Measurements from ENCODE around the gene MLLT6. TPM values are rescaled to one million over a fixed set of nuclear protein-coding genes. Genes with fewer than 3 reads are reported as not detected.

Gene MLLT6
- total and polyA plus RNA-seq, 2 of the 13 experiments (the other 11 are each of a cell fraction or from before 2014, with no cell fraction given): 50.7 to 69.5 TPM

GRCh38 chr17:38748149-38748891 is 43.2 kb downstream of the MLLT6 start, which contains the start of gene PCGF2 (continued):
- TF ChIP-seq, protein P1, sequence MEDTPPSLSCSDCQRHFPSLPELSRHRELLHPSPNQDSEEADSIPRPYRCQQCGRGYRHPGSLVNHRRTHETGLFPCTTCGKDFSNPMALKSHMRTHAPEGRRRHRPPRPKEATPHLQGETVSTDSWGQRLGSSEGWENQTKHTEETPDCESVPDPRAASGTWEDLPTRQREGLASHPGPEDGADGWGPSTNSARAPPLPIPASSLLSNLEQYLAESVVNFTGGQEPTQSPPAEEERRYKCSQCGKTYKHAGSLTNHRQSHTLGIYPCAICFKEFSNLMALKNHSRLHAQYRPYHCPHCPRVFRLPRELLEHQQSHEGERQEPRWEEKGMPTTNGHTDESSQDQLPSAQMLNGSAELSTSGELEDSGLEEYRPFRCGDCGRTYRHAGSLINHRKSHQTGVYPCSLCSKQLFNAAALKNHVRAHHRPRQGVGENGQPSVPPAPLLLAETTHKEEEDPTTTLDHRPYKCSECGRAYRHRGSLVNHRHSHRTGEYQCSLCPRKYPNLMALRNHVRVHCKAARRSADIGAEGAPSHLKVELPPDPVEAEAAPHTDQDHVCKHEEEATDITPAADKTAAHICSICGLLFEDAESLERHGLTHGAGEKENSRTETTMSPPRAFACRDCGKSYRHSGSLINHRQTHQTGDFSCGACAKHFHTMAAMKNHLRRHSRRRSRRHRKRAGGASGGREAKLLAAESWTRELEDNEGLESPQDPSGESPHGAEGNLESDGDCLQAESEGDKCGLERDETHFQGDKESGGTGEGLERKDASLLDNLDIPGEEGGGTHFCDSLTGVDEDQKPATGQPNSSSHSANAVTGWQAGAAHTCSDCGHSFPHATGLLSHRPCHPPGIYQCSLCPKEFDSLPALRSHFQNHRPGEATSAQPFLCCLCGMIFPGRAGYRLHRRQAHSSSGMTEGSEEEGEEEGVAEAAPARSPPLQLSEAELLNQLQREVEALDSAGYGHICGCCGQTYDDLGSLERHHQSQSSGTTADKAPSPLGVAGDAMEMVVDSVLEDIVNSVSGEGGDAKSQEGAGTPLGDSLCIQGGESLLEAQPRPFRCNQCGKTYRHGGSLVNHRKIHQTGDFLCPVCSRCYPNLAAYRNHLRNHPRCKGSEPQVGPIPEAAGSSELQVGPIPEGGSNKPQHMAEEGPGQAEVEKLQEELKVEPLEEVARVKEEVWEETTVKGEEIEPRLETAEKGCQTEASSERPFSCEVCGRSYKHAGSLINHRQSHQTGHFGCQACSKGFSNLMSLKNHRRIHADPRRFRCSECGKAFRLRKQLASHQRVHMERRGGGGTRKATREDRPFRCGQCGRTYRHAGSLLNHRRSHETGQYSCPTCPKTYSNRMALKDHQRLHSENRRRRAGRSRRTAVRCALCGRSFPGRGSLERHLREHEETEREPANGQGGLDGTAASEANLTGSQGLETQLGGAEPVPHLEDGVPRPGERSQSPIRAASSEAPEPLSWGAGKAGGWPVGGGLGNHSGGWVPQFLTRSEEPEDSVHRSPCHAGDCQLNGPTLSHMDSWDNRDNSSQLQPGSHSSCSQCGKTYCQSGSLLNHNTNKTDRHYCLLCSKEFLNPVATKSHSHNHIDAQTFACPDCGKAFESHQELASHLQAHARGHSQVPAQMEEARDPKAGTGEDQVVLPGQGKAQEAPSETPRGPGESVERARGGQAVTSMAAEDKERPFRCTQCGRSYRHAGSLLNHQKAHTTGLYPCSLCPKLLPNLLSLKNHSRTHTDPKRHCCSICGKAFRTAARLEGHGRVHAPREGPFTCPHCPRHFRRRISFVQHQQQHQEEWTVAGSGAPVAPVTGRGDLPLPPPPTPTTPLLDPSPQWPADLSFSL (CRISPR knock-in tag; IDR thresholded peaks at IDR 0.05): no peak
- TF ChIP-seq ZNF253 (CRISPR knock-in tag; IDR thresholded peaks at IDR 0.05; ENCODE audit: borderline replicate concordance) (no peak), POGK (CRISPR knock-in tag; conservative IDR thresholded peaks at IDR 0.05) (no peak), PAF1 (CRISPR knock-in tag; IDR thresholded peaks at IDR 0.05) (no peak), ZNF572 (CRISPR knock-in tag; IDR thresholded peaks at IDR 0.05) (peak; percentile 88; the same call in 1 of the 2 replicates), KDM6A (CRISPR knock-in tag; IDR thresholded peaks at IDR 0.05; ENCODE audit: low read depth) (no peak), ZNF10 (CRISPR knock-in tag; IDR thresholded peaks at IDR 0.05; ENCODE audit: borderline replicate concordance, low read depth) (no peak), ZBTB21 (CRISPR knock-in tag; IDR thresholded peaks at IDR 0.05) (no peak), ETV6 (CRISPR knock-in tag; conservative IDR thresholded peaks at IDR 0.05) (0 out of 2 replicates have a peak, but pooled peaks have one; percentile 29)
- TF ChIP-seq, protein P2, sequence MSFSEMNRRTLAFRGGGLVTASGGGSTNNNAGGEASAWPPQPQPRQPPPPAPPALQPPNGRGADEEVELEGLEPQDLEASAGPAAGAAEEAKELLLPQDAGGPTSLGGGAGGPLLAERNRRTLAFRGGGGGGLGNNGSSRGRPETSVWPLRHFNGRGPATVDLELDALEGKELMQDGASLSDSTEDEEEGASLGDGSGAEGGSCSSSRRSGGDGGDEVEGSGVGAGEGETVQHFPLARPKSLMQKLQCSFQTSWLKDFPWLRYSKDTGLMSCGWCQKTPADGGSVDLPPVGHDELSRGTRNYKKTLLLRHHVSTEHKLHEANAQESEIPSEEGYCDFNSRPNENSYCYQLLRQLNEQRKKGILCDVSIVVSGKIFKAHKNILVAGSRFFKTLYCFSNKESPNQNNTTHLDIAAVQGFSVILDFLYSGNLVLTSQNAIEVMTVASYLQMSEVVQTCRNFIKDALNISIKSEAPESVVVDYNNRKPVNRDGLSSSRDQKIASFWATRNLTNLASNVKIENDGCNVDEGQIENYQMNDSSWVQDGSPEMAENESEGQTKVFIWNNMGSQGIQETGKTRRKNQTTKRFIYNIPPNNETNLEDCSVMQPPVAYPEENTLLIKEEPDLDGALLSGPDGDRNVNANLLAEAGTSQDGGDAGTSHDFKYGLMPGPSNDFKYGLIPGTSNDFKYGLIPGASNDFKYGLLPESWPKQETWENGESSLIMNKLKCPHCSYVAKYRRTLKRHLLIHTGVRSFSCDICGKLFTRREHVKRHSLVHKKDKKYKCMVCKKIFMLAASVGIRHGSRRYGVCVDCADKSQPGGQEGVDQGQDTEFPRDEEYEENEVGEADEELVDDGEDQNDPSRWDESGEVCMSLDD (CRISPR knock-in tag; IDR thresholded peaks at IDR 0.05; ENCODE audit: borderline replicate concordance): no peak
- TF ChIP-seq, protein P3, sequence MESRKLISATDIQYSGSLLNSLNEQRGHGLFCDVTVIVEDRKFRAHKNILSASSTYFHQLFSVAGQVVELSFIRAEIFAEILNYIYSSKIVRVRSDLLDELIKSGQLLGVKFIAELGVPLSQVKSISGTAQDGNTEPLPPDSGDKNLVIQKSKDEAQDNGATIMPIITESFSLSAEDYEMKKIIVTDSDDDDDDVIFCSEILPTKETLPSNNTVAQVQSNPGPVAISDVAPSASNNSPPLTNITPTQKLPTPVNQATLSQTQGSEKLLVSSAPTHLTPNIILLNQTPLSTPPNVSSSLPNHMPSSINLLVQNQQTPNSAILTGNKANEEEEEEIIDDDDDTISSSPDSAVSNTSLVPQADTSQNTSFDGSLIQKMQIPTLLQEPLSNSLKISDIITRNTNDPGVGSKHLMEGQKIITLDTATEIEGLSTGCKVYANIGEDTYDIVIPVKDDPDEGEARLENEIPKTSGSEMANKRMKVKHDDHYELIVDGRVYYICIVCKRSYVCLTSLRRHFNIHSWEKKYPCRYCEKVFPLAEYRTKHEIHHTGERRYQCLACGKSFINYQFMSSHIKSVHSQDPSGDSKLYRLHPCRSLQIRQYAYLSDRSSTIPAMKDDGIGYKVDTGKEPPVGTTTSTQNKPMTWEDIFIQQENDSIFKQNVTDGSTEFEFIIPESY (CRISPR knock-in tag; IDR thresholded peaks at IDR 0.05): no peak
- TF ChIP-seq, protein P4, sequence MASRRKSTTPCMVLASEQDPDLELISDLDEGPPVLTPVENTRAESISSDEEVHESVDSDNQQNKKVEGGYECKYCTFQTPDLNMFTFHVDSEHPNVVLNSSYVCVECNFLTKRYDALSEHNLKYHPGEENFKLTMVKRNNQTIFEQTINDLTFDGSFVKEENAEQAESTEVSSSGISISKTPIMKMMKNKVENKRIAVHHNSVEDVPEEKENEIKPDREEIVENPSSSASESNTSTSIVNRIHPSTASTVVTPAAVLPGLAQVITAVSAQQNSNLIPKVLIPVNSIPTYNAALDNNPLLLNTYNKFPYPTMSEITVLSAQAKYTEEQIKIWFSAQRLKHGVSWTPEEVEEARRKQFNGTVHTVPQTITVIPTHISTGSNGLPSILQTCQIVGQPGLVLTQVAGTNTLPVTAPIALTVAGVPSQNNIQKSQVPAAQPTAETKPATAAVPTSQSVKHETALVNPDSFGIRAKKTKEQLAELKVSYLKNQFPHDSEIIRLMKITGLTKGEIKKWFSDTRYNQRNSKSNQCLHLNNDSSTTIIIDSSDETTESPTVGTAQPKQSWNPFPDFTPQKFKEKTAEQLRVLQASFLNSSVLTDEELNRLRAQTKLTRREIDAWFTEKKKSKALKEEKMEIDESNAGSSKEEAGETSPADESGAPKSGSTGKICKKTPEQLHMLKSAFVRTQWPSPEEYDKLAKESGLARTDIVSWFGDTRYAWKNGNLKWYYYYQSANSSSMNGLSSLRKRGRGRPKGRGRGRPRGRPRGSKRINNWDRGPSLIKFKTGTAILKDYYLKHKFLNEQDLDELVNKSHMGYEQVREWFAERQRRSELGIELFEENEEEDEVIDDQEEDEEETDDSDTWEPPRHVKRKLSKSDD (CRISPR knock-in tag; IDR thresholded peaks at IDR 0.05; ENCODE audit: low read depth): no peak; the same call in 1 of the 2 replicates

Measured in HepG2 (cell line).